CD4-positive, alpha-beta T cell (primary cell): ENCODE measurements around the gene GRK5. TPM values are rescaled to one million over a fixed set of nuclear protein-coding genes. Genes with fewer than 3 reads are reported as not detected.

ENCODE experiments used
- ATAC-seq: fragments of 200-7000 bp; cut with Tn5 transposase; one replicate; pipeline ENCODE4 v1.10.0; 2022; ENCODE audit warnings: mild to moderate bottlenecking; ENCODE audit not compliant: poor library complexity
- CTCF ChIA-PET: fragments of 350-600 bp; sonication (Branson Sonifier 250); formaldehyde crosslinking; loops from one replicate; lab custom pipeline; 2021; ENCODE audit warnings: antibody characterized with exemption, inconsistent platforms; lab: Charles Lee
- POLR2A ChIA-PET: fragments of 350-600 bp; sonication (Branson Sonifier 250); formaldehyde crosslinking; loops from one replicate; lab custom pipeline; 2021; ENCODE audit warnings: antibody characterized with exemption, inconsistent platforms; lab: Charles Lee
- DNase-seq, 14 experiments: peaks; one replicate each; pipeline ENCODE4 v3.0.0-alpha.2; 2013 to 2020; ENCODE audit warnings: mixed read lengths in 2 of 14
- H3K27ac ChIP-seq, 2 donors: one replicate each; pipeline versions ENCODE4 v1.5.1 to v1.7.0; 2013; ENCODE audit warnings: low read length in 2 of 2, low read depth in 1 of 2, mild to moderate bottlenecking in 1 of 2
- H3K27me3 ChIP-seq, 2 experiments: 1 replicate in 1 of 2; 2 replicates in 1 of 2; pipeline versions ENCODE4 v1.6.1 to v1.7.0; 2013; ENCODE audit warnings: low read length in 2 of 2, control low read depth in 1 of 2, mild to moderate bottlenecking in 1 of 2, moderate library complexity in 1 of 2; ENCODE audit not compliant: insufficient read depth in 2 of 2, control insufficient read depth in 1 of 2
- H3K36me3 ChIP-seq: one replicate; pipeline ENCODE4 v1.6.1; 2013; ENCODE audit warnings: low read length, control low read depth; ENCODE audit not compliant: insufficient read depth
- H3K4me1 ChIP-seq: one replicate; pipeline ENCODE4 v1.6.1; 2013; ENCODE audit warnings: low read length, control low read depth; ENCODE audit not compliant: insufficient read depth
- H3K4me3 ChIP-seq: one replicate; pipeline ENCODE4 v1.5.1; 2013; ENCODE audit warnings: mild to moderate bottlenecking, low read length, moderate library complexity
- H3K9me3 ChIP-seq, 2 experiments: 1 replicate in 1 of 2; 2 replicates in 1 of 2; pipeline versions ENCODE4 v1.6.1 to v1.7.0; 2013; ENCODE audit warnings: low read length in 2 of 2, mild to moderate bottlenecking in 2 of 2, control low read depth in 1 of 2, moderate library complexity in 1 of 2; ENCODE audit not compliant: control insufficient read depth in 1 of 2, insufficient read depth in 1 of 2
- H3K27ac Mint-ChIP-seq: one replicate; pipeline ENCODE4 v1.8.0; 2020; ENCODE audit warnings: mixed read lengths
- H3K27me3 Mint-ChIP-seq: one replicate; pipeline ENCODE4 v1.8.0; 2021; ENCODE audit warnings: mixed read lengths
- H3K36me3 Mint-ChIP-seq: one replicate; pipeline ENCODE4 v1.8.0; 2021; ENCODE audit warnings: low read depth, mixed read lengths
- H3K4me1 Mint-ChIP-seq: one replicate; pipeline ENCODE4 v1.8.0; 2021; ENCODE audit warnings: low read depth, mixed read lengths
- H3K4me3 Mint-ChIP-seq: one replicate; pipeline ENCODE4 v1.8.0; 2020; ENCODE audit warnings: mild to moderate bottlenecking, mixed read lengths
- H3K9me3 Mint-ChIP-seq: one replicate; pipeline ENCODE4 v1.8.0; 2020; ENCODE audit warnings: mixed read lengths
- intact Hi-C, 2 experiments: fragments of 100-400 bp; cut with DNase I in 1 of 2; cut with micrococcal nuclease in 1 of 2; formaldehyde crosslinking; loops; one replicate each; pipeline versions ENCODE4 v1.15.1 to v1.9.0; 2023 to 2025; cut with DNase I, micrococcal nuclease
- total RNA-seq, 174 experiments: library from RNA in 2 of 174; stranded (reverse) in 2 of 174; gene quantifications; one replicate each; pipeline ENCODE4 v1.2.3 and lab custom pipeline; 2021 to 2026
- TF ChIP-seq, protein P1 (sequence below): fragments of 200-600 bp; IDR thresholded peaks from one replicate; pipeline ENCODE4 v1.8.0; 2022; ENCODE audit warnings: antibody characterized with exemption, mild to moderate bottlenecking

Gene GRK5
- total RNA-seq, 2 experiments from 2014 or later: 19.2 to 20.8 TPM

GRCh38 chr10:119374236-119374635, 166.9 kb downstream of the GRK5 start:
- Mint-ChIP-seq H3K36me3 (peaks cover 15% of the 10 kb centered on the region), H3K9me3 (no peaks in the 10 kb centered on the region), H3K27me3 (no peaks in the 10 kb centered on the region), H3K4me3 (no peak overlapping the region), H3K4me1 (peaks cover 29% of the 10 kb centered on the region), H3K27ac (no peak overlapping the region)
- H3K4me3 ChIP-seq: no peak overlapping the region
- H3K4me1 ChIP-seq: no peaks in the 10 kb centered on the region
- DNase-seq: no peak
- no peak for ATAC-seq
- no peaks in the 10 kb centered on the region for H3K36me3 ChIP-seq
- TF ChIP-seq, protein P1, sequence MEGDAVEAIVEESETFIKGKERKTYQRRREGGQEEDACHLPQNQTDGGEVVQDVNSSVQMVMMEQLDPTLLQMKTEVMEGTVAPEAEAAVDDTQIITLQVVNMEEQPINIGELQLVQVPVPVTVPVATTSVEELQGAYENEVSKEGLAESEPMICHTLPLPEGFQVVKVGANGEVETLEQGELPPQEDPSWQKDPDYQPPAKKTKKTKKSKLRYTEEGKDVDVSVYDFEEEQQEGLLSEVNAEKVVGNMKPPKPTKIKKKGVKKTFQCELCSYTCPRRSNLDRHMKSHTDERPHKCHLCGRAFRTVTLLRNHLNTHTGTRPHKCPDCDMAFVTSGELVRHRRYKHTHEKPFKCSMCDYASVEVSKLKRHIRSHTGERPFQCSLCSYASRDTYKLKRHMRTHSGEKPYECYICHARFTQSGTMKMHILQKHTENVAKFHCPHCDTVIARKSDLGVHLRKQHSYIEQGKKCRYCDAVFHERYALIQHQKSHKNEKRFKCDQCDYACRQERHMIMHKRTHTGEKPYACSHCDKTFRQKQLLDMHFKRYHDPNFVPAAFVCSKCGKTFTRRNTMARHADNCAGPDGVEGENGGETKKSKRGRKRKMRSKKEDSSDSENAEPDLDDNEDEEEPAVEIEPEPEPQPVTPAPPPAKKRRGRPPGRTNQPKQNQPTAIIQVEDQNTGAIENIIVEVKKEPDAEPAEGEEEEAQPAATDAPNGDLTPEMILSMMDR: no peak
- no peak overlapping the region for H3K27ac ChIP-seq
- H3K9me3 ChIP-seq: no peaks in the 10 kb centered on the region
- H3K27me3 ChIP-seq: no peaks in the 10 kb centered on the region
- ChIA-PET POLR2A (no interaction called here), CTCF (no interaction called here)
- intact Hi-C loops: no loop called here

DNA sequence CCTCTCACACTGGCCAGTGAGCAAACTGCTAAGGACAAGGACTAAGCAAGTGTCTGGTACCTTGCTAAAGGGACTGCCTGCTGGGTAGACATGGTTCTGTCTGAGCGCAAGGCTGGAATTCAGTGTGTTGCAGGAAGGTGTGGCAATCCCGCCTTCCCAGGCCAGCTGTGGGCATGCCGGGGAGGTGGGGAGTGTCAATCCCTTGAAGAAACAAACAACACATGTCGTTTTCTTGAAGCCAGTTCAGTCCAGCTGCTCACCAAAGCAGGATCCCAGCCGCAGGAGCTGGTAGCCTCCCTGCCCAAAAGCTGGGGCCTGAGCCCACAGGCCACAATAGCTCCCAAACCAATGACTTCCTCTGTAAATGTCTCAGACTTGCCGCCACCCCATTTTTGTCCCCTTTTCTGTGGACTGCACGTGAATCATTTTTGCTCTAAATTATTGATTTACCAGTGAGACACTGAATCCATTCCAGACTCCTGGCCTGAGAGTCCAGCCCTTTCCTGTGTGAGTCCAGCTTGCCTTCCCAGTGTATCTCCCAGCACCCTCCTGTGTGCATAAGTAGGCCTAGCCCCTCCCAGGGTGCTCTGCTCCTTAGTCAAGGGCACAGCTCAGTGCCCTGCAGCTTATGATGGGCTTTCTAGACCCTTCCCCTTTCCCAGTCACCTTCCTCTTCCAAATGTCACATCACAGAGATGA, 168.4 kb downstream of the GRK5 start:
- DNase-seq (no peak), ATAC-seq (no peak)
- Mint-ChIP-seq H3K9me3 (no peaks in the 10 kb centered on the region), H3K36me3 (peaks cover 22% of the 10 kb centered on the region), H3K27me3 (no peaks in the 10 kb centered on the region), H3K4me3 (no peak overlapping the region), H3K4me1 (peaks cover 32% of the 10 kb centered on the region), H3K27ac (no peak overlapping the region)
- ChIA-PET POLR2A (no interaction called here), CTCF (no interaction called here)
- H3K4me1 ChIP-seq: no peaks in the 10 kb centered on the region
- no peaks in the 10 kb centered on the region for H3K9me3 ChIP-seq
- no peak overlapping the region for H3K27ac ChIP-seq
- TF ChIP-seq, protein P1: no peak
- H3K27me3 ChIP-seq: no peaks in the 10 kb centered on the region
- H3K4me3 ChIP-seq: no peak overlapping the region
- peaks cover 6% of the 10 kb centered on the region for H3K36me3 ChIP-seq
- intact Hi-C loops: no loop called here

DNA sequence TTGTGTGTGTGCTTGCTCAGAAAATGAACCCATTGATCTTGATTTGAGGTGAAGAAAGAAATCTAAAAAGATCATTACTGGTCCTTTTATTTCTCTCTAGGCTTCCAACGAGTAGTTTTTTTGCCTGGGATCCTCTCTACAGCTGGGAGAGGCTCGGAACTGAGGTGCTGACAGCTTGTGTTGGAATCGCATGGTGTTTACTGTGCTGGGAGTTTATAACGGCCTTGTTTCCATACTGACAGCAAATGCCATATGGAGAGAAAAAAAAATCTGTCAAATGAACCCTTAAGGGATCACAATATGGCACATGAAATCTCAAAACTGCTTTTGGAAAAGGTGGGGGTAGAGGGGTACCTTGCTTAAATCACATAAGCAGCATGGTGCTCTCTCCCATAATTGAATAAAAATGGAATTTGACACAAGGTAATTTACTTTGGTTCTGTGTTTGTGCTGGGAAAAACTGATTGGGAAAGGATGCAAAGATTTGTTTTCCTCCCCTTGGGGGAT, 170.1 kb downstream of the GRK5 start:
- CTCF ChIA-PET: no interaction called here
- no peak overlapping the region for H3K27ac ChIP-seq
- H3K4me3 ChIP-seq: no peak overlapping the region
- H3K4me3 Mint-ChIP-seq: no peak overlapping the region
- no peak overlapping the region for H3K27ac Mint-ChIP-seq
- TF ChIP-seq, protein P1: no peak
- no peaks in the 10 kb centered on the region for H3K9me3 ChIP-seq
- H3K36me3 ChIP-seq: peaks cover 17% of the 10 kb centered on the region
- H3K27me3 Mint-ChIP-seq: no peaks in the 10 kb centered on the region
- H3K4me1 ChIP-seq: no peaks in the 10 kb centered on the region
- DNase-seq: no peak
- ATAC-seq: no peak
- H3K36me3 Mint-ChIP-seq: peaks cover 37% of the 10 kb centered on the region
- intact Hi-C loops: no loop called here
- H3K4me1 Mint-ChIP-seq: peaks cover 32% of the 10 kb centered on the region
- H3K27me3 ChIP-seq: no peaks in the 10 kb centered on the region
- POLR2A ChIA-PET: no interaction called here
- no peaks in the 10 kb centered on the region for H3K9me3 Mint-ChIP-seq
